ENCODE measurements around the gene CCDC74A.
"Not testable (repeated sequence)": the region's sequence is repeated elsewhere in the genome, so short reads cannot be mapped to it uniquely, and the experiment has no call there.

The CCDC74A gene

GRCh38 chr2:131503587-131503986 lies 24.1 kb upstream of the CCDC74A start:
- DNase-seq = not testable (repeated sequence)

GRCh38 chr2:131504082-131504750 lies 23.5 kb upstream of the CCDC74A start:
- not testable (repeated sequence) for DNase-seq

DNA sequence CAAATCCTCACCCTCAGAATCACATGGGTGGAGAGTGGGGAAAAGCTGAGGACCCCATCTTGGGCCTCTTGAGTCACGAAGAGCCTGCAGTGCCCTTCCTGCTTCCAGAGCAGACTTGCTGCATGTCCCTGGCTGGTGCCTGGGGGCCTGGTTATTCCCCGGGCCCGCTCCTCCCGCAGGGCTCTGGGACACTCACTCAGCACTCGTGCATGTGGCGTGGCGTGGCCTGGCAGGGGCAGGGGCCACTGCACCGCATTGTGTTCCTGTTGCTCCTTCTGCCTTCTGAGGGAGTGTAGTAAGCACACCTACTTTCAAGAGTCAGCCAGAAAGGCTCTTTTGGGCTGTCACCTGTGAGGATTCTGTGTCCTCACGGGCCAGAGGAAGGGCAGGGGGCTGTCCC lies 18.1 kb upstream of the CCDC74A start:
- DNase-seq = no peak

- not testable (repeated sequence) for DNase-seq
These were observed 16.3 kb upstream of the CCDC74A start for GRCh38 chr2:131511291-131511968.

GRCh38 chr2:131511969-131512870 lies 15.5 kb upstream of the CCDC74A start:
- not testable (repeated sequence) for DNase-seq

DNA sequence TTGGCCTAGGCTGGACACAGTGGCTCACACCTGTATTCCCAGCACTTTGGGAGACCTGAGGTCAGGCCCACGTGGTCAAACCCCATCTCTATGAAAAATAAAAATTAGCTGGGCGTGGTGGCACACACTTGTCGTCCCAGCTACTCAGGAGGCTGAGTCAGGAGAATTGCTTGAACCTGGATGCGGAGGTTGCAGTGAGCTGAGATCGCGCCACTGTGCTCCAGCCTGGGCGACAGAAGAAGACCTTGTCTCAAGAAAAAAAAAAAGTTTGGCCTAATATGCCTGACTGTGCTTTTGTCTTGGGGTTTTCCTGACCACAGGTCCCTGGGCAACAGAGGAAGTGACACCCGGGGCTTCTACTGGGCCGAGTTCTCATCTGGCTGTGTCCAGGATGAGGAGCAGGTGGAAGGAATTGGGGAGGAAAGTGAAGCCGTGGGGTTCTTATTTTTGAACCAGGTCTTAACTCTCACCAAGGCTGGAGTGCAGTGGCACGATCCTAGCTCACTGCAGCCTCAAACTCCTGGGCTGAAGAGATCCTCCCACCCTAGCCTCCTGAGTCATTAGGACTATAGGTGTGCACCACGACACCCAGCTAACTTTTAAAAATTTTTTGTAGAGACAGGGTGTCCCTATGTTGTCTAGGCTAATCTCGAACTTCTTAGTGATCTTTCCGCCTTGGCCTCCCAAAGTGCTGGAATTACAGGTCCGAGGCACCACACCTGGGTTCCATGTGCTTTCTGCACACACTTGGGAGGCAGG lies 13.1 kb upstream of the CCDC74A start:
- not testable (repeated sequence) for DNase-seq

DNA sequence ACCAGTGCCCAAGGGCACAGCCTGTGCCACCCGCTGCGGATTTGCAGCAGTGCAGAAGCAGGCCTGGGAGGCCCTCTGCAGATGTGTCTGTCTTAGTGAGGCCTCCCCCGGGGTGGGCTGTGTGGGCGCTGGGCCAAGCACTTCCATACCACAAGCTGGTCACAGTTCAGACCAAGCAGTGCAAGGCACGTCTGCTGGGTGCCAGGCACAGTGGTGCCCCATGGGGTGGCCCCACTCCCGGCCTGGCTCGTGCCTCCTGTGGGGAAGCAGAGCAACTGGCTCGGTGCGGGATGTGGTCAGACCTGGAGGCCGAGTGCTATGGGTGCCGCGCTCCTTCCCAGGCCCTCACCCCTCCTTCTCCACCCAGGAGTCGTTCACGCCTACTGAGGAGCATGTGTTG lies 12.5 kb upstream of the CCDC74A start:
- DNase-seq = not testable (repeated sequence)

DNA sequence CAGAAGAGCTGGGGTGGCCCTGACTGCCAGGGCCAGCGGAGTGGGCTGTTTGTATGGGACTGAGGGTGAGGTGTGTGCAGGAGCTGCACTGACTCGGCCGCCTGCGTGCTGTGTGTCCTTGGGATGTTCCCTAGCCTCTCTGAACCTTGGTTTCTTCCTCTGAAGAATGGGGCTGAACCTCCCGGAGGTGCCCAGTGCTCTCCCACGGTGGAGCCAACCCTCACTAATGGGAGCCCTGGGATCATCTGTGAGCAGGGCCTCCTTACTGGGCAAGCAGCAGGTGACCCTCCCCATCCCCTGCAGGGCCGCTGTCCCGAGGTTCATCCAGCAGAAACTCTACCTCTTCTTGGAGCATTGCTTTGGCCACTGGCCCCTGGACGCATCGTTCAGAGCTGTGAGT lies 11.7 kb upstream of the CCDC74A start:
- DNase-seq = no peak

GRCh38 chr2:131516621-131517020 lies 11.1 kb upstream of the CCDC74A start:
- DNase-seq = not testable (repeated sequence)

DNA sequence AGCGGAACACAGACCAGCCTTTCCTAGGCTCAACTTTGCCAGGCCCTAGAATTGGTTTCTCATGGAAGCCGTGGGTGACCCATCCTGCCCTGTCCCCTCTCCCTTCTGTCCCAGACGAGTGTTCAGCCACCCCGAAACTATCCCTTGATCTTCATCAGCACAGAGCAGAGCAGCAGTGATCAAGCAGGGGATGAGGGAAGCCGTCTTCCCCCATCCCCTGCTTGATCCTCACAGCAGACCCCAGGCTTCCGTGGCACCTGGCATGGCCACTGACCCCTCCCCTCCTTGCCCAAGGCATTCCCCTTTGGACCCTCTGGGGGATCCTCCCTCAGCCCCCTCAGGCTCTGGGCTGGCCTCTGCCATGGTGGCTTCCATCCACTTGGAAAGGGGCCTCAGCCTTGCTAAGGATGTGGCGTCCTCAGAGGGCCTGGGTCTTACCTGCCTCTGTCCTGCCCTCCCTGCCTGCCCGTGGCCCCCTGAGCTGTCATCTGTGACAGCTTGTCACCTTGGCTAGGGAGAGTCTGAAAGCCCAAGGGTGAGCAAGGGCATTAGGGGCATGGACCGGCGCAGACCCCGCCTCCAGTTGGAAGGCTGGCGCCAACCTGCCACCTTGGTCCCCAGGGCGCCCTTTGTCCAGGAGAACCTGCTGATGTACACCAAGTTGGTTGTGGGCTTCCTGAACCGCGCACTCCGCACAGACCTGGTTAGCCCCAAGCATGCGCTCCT lies 10.4 kb upstream of the CCDC74A start:
- no peak for DNase-seq

DNA sequence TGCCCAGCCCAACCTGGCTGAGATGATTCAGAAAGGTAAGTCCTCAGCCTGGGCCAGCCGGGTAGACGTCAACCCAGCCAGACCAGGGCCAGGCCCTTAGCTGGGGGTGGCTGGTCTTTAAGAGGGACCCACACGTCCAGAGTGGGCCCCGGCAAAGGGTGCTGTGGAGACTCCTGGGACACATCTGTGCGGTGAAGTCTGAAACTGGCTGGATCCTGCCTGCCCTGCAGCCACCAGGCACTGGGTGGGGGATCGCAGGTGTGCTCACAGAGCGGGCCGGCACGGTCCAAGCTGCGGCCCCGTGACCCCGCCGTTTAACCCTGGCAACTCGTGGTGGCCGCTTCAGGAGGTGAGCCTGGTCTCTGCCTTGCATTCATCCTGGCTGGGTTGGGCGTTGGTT lies 9.8 kb upstream of the CCDC74A start:
- DNase-seq = not testable (repeated sequence)

- not testable (repeated sequence) for DNase-seq
These were observed 9.2 kb upstream of the CCDC74A start for GRCh38 chr2:131518531-131518930.

- no peak for DNase-seq
These were observed 8.2 kb upstream of the CCDC74A start for GRCh38 chr2:131519466-131519865.

DNA sequence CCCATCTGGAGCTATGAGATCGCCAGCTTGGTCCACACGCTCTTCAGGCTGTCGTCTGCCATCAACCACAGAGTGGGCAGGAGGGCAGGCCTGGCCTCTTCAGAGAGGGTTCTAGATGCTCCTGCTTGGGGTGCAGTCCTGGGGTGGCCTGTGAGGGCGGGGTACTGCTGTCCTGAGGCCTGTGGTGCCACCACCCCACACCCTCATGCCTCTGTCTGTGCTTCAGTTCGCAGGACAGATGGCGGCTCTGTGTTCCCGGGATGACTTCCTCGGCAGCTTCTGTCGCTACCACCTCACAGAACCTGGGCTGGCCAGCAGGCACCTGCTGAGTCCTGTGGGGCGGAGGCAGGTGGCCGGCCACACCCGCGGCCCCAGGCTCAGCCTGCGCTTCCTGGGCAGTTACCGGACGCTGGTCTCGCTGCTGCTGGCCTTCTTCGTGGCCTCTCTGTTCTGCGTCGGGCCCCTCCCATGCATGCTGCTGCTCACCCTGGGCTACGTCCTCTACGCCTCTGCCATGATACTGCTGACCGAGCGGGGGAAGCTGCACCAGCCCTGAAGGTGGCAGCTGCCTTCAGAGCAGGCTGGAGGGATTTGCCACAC lies 7.7 kb upstream of the CCDC74A start:
- not testable (repeated sequence) for DNase-seq

DNA sequence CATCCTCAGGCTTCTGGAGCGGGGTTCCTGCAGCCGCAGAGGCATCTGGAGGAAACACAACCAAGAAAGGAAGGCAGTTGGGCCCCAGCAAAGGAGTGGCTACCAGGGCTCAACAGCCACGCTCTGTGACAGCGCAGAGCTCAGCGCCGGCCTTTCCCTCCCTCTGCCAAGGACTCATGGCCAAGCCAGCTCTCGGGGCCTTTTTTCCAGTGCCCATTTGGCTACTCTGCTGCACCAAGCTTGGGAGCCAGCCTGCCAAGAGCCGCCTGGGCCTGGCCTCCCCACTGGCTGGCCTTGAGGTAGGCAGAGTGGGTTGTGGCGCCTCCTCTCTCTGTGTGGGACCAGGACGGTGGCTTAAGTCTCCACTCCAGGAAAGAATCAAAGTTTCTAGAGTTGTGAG lies 7.2 kb upstream of the CCDC74A start:
- DNase-seq = no peak

DNA sequence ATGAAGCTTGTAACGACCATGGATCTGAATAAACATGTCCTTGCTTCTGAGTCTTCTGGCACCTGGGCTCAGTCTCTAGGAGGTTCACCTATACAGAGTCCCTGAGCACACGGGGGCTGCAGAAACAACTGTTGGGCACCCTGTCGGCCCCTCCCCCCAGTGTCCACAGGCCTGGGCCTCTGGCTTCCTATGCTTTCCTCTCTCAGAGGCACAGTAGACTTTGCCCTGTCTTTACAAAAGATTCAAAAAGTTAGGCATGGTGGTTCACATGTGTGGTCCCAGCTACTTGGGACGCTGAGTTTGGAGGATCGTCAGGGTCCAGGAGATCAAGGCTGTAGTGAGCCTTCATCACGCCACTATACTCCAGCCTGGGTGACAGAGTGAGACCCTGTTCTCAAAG lies 6.2 kb upstream of the CCDC74A start:
- not testable (repeated sequence) for DNase-seq

DNA sequence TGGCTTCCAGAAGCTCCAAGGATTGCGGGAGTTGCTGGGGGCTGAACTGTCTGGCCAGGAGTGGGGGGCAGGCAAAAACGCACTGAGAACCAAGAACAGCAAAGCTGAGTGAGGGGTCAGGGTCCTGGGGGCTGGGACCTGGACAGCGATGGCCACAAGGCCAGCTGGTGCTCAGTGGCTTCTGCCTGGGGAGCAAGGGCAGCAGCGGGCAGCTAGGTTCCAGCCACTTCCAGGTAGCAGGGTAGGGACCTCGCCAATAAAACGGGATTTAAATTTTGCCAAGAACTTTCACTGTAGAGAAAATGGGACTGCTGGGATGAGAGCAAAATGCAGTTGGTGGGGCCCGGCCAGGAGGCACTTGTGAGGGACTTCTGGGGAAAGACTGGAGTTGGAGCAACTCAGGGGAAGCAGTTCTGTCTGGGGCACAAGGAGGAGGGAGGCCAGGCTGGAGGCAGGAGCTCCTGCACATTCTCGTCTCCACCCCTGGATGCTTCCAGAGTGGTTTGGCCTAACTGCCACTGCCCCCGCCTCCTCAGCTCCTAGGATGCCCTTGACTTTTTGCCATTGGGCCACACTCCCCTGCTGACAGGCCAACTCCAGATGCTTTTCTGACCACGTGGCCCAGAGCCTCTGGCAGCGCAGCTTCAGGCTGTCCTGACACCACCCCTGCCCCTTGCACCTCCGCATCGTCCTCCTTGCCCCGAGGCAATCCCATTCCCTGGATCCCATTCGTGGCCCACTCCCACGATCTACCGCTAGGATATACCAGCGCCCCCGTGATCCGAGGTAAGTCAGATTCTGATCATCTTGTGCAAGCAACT lies 5.5 kb upstream of the CCDC74A start:
- no peak for DNase-seq

- peak; percentile 21 for DNase-seq
These were observed 2.4 kb upstream of the CCDC74A start for GRCh38 chr2:131525256-131525655.

DNA sequence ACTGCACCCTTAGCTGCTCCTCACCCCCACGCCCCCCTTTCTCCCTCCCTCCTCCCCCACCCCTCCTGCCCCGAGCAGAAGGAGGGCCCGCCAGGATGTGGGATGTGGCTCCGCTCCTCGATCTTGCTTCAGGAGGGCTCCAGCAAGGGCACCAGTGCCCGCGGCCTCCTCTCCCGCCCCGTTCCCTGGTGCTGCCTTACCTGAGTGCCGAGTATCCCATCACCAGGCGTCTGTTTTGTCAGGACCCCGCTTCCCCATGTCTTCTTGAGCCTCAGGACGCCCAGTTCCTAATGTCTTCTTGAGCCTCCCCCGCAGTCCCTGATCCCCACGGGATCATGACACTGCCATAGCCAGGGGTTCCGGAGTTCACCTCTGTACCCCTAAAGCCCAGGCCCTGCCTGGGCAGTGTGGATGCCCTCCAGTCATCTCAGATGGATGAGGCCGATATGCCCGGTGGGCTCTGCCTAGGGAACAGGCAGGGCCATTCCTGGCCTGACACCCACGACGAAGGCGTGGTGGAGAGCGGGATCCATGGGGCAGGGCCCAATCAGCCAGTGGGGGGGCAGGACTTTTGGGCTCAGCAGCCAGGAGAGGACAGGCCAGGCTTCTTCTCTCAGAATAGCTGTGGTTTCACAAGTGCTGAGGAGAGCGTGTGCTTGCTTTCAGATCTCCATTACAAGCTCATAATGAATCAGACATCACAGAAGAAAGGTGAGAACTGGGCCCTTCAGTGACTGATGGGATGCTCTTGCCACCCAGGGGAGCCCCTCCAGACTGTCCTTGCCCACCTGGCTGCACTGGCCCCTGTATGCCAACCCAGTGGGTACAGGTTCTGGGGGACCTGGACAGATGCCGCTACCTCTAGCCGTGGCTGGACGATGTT lies 1.5 kb downstream of the CCDC74A start:
- peak; percentile 62 for DNase-seq
